Activated T-cell treated with anti-CD3 and anti-CD28 coated beads, Interleukin-2, amount 50 U/mL, for 1 hour (primary cell): ENCODE data around the gene AP4M1.

Experiments
- DNase-seq: peaks from one replicate; pipeline ENCODE4 v3.0.0-alpha.2; 2020

AP4M1 gene

DNA sequence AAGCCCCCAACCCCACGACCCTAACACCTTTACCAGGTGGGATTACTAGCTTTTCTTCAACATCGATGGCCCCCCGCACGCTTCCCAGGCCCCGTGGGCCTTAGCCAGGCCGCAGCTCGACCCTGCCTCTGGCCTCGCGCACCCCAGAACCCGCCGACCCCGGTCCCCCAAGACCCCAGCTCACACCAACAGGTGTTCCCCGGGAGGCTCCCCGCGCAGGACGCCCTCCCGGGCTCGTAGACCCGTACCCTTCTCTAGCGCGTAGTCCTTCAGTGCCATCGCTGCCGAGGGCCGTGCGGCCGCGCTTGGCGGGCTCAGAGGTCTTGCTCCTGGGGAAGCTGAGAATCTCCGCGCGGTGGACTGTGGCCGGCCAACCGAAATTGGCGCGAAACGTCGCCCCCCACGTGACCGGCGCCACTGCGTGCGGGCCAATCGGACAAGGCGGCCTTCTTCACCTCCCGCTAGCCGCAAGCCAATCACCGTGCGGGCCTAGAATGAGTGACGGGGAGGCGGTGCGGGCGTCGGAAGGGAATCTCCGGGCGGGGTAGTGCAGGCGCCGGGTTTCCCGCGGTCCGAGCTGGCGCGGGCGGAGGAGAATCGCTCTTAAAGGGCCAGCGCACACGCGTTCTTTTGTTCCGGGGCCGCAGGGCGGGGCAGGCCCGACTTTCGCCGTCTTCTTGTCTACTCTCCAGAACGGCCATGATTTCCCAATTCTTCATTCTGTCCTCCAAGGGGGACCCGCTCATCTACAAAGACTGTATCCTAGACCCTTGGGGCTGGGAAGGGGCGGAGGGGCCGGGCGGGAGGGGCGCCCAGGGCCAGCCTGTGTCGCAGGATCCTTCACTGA lies at the start of gene AP4M1, which contains the start of gene MCM7:
TSS of gene AP4M1 (plus strand) at position 628 of the 847 bp plus-strand sequence. CDS start at position 700, 72 bp downstream.
TSS of gene MCM7 (minus strand) at position 382 of the 847 bp plus-strand sequence. CDS start at position 279, 103 bp downstream.
- peak; percentile 93 for DNase-seq

GRCh38 chr7:100053215-100053614 lies 48.2 kb upstream of the AP4M1 start:
- DNase-seq, result no peak

DNA sequence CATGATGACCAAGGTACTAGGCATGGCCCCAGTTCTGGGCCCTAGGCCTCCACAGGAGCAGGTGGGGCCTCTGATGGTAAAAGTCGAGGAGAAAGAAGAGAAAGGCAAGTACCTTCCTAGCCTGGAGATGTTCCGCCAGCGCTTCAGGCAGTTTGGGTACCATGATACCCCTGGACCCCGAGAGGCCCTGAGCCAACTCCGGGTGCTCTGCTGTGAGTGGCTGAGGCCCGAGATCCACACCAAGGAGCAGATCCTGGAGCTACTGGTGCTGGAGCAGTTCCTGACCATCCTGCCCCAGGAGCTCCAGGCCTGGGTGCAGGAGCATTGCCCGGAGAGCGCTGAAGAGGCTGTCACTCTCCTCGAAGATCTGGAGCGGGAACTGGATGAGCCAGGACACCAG lies 44.4 kb upstream of the AP4M1 start:
- DNase-seq, result no peak

DNA sequence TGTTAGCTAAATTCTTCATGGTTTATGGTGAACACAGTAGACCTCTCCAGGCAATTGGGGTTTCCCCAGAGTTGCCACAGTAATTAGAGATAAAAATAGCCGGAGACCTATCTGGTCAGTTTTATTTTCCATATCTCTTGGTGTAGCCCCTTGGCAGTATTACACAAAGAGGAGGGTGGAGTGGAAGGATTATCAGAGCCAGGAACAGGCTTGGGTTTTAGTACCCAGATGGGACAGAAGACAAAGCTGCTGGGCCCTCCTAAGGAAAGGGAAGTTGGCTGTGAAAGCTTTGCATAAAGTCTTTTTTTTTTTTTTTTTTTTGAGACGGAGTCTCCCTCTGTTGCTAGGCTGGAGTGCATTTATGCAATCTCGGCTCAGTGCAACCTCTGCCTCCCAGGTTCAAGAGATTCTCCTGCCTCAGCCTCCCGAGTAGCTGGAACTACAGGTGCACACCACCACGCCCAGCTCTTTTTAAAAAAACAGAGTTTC lies 42.1 kb upstream of the AP4M1 start:
- no peak for DNase-seq

DNA sequence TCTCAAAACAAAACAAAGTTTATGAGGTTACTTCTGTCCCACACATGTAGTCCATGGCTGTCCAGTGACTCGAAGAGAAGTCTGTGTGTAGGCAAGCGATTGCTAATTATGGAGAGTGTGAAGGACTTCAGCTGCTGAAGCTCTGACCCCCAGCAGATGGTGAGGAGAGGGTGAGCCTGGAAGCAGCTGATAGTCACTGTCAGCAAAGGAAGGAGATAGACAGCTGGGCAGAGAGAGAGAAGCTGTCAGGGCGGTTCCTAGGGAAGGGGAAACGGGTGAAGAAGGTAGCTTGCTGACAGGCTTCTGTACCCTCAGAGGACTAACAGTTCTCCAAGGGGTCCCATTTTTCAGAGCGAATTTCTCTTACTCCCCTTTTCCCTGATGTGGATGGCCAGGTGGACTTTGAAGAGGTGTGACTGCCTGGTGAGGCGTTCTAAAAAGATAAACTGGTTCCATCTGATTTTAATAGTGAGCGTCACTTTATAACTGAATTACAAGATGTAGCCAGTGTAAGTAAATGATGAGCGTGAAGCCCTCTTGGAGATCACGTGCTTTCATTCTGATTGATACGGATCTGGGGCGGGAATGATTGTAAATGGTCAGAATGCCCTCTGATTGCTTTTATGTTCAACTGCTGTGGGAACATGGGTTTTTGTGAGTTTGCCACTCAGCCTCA lies 39.8 kb upstream of the AP4M1 start:
- DNase-seq, result no peak

DNA sequence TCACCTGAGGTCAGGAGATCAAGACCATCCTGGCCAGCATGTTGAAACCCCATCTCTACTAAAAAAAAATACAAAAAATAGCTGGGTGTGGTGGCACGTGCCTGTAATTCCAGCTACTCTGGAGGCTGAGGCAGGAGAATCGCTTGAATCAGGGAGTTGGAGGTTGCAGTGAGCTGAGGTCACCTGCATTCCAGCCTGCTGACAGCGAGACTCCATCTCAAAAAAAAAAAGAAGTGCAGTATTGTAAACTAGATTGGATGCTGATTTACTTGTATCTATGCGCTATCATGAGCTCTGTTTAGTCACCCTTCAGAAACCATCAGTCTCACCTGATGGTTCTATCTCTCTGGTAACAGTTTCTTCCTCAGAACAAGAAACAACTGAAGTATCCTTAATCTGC lies 38.1 kb upstream of the AP4M1 start:
- DNase-seq, result no peak

- no peak for DNase-seq
These were observed 37.3 kb upstream of the AP4M1 start for GRCh38 chr7:100064162-100064561.

- DNase-seq, result no peak
These were observed 35.8 kb upstream of the AP4M1 start for GRCh38 chr7:100065452-100066186.

DNA sequence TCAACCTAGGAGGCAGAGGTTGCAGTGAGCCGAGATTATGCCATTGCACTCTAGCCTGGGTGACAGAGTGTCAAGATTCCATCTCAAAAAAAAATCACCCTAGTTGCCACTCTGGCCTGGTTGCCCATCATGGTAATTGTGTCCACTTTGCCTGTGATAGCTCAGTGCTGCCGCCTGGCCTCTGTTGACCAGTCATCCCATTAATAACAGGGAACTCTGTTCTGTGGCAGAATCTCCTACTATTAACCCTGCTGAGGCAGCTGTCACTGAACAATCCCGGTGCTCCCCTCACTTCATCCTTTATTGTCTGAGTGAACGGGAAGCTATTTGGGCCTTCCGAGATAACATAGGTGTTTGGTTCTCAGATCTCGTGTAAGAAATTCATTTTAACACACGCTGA lies 34.5 kb upstream of the AP4M1 start:
- no peak for DNase-seq

GRCh38 chr7:100069991-100070390 lies 31.5 kb upstream of the AP4M1 start:
- no peak for DNase-seq

DNA sequence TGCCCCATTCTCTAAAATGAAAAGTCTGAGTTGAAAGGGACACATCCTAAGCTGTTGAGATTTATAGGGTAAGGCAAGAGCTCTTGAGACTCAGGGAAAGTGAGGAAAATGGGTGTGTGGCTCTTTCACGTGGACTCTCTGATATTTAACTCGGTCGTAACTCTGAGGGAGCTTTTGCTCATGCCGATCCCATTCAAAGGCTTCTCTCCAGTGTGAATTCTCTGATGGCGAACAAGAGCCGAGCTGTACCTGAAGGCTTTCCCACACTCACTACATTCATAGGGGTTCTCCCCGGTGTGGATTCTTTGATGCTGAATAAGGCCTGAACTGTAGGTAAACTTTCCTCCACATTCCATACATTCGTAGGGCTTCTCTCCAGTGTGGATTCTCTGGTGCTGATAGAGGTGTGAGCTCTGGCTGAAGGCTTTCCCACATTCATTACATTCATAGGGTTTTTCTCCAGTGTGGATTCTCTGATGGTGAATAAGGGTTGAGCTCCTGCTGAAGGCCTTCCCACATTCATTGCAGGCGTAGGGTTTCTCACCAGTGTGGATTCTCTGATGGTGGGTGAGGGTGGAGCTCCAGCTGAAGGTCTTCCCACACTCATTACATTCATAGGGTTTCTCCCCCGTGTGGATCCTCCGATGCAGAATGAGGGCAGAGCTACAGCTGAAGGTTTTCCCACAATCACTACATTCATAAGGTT lies 30.3 kb upstream of the AP4M1 start:
- no peak for DNase-seq

- no peak for DNase-seq
These were observed 29.0 kb upstream of the AP4M1 start for GRCh38 chr7:100072462-100072861.

DNA sequence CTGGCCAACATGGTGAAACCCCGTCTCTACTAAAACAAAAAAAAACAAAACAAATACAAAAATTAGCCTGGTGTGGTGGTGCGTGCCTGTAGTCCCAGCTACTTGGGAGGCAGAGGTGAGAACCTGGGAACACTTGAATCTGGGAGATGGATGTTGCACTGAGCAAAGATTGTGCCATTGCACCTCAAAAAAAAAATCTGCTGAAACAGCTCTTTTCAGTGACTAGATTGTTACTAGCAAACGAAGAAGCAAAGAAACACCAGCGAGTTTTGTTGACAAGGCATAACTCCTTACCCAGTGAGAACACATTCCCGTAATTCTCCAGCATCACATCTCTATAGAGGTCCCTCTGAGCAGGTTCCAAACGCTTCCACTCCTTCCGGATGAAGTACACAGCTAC lies 26.6 kb upstream of the AP4M1 start:
- DNase-seq, result no peak

- DNase-seq, result no peak
These were observed 26.0 kb upstream of the AP4M1 start for GRCh38 chr7:100075418-100075817.

- DNase-seq, result no peak
These were observed 24.2 kb upstream of the AP4M1 start for GRCh38 chr7:100077205-100077604.

GRCh38 chr7:100079024-100079560 lies 22.4 kb upstream of the AP4M1 start:
- DNase-seq, result no peak

GRCh38 chr7:100080907-100081534 lies 20.4 kb upstream of the AP4M1 start:
- DNase-seq, result no peak

DNA sequence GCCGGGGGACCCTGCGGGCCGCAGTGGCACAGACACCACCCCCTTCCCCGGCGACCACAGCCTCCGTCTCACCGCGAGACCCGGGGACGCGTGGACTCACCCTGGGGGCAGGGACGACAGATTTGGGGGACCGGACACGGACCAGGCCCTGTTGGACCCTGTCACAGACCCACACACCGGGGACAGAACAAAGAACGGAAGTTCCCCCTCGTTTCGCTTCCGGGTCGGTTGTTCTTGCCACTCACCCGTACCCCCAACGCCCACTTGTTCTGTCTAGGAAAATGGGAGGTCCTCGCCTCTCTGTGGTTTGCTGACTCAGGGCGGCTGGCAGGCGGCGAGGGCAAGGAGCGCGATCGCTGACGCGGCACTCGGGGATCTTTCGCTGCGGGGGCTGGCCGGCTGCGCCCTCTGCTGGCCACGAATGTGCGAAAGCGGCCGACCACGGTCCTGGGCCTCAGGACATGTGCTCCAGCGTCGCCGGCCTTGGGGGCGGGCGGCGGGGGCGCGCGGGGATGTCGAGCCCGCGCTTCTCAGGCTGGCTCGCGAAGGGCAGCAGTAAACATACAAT lies 19.8 kb upstream of the AP4M1 start, which contains the start of gene ZNF3:
TSS of gene ZNF3 (minus strand) at position 189 of the 568 bp plus-strand sequence. CDS start 4,366 bp downstream, outside the sequence.
- DNase-seq, result peak; percentile 95

GRCh38 chr7:100082978-100083377 lies 18.5 kb upstream of the AP4M1 start:
- DNase-seq, result no peak

- no peak for DNase-seq
These were observed 15.9 kb upstream of the AP4M1 start for GRCh38 chr7:100085515-100085914.

DNA sequence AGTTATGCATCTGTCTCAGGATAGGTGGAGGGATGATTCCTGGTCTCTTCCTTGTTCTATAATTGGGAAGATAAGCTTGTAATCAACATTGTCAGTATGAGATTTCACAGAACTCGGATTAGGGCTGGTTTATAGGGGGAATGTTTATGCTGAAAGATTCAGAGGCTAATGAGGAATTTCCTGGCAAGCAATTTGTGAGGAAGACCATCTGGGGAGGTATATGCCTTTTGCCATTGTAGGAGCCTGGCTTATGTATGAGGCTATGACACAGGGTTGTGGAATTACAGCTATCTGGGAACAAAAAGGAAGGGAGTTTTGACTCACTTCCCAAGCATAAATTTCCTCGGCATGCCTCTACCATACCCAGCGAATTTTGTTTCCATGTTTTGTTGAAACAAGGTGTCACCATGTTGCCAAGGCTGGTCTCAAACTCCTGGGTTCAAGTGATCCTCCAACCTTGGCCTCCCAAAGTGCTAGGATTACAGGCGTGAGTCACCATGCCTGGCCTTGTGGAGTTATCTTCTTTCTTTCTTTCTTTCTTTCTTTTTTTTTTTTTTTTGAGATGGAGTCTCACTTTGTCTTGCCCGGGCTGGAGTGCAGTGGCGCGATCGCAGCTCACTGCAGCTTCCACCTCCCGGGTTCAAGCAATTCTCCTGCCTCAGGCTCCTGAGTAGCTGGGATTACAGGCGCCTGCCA lies 14.2 kb upstream of the AP4M1 start:
- no peak for DNase-seq
